Thyroid gland (tissue), 4 donors: ENCODE data around the gene KRTAP19-4. TPM values are rescaled to one million over a fixed set of nuclear protein-coding genes. Genes with fewer than 3 reads are reported as not detected.

Source experiments
- DNase-seq, 2 donors: peaks; one replicate each; pipeline ENCODE4 v3.0.0-alpha.2; 2019
- H3K27ac ChIP-seq, 3 donors: fragments of 200-600 bp; sonication (generic); 1 replicate in 2 of 3; 2 replicates in 1 of 3; pipeline ENCODE4 v1.5.1; 2016 to 2019; ENCODE audit warnings: mild to moderate bottlenecking in 1 of 3, moderate library complexity in 1 of 3
- H3K27me3 ChIP-seq: fragments of 200-600 bp; sonication (generic); one replicate; pipeline ENCODE4 v1.5.1; 2019
- H3K36me3 ChIP-seq, 2 donors: fragments of 200-600 bp; sonication (generic); one replicate each; pipeline ENCODE4 v1.5.1; 2016 to 2019
- H3K4me1 ChIP-seq, 2 donors: fragments of 200-600 bp; sonication (generic); one replicate each; pipeline ENCODE4 v1.5.1; 2017 to 2019
- H3K4me3 ChIP-seq, 3 donors: fragments of 200-600 bp; sonication (generic); replicated peaks in 1 of 3; 1 replicate in 2 of 3; 2 replicates in 1 of 3; pipeline ENCODE4 v1.5.1; 2016; ENCODE audit warnings: mild to moderate bottlenecking in 1 of 3
- H3K9me3 ChIP-seq: fragments of 200-600 bp; sonication (generic); one replicate; pipeline ENCODE4 v1.5.1; 2017
- CTCF ChIP-seq, 6 experiments: fragments of 200-600 bp in 3 of 6; fragments of 450-650 bp in 3 of 6; sonication (generic) in 3 of 6; IDR thresholded peaks; one replicate each; pipeline ENCODE4 v1.5.1; 2016 to 2019; ENCODE audit warnings: antibody characterized with exemption in 6 of 6, mild to moderate bottlenecking in 2 of 6, inconsistent platforms in 1 of 6, moderate library complexity in 1 of 6
- POLR2A ChIP-seq, 2 donors: fragments of 450-650 bp; IDR thresholded peaks; one replicate each; pipeline ENCODE4 v1.6.1; 2017; ENCODE audit warnings: antibody characterized with exemption in 2 of 2, mild to moderate bottlenecking in 2 of 2, moderate library complexity in 1 of 2
- WGBS, 2 donors: methylation state at CpG; one replicate each; pipeline ENCODE4 v1.1.5; 2017; 5-methylcytosine and 5-hydroxymethylcytosine counted together
- intact Hi-C: fragments of 100-400 bp; cut with DNase I; formaldehyde crosslinking; loops from one replicate; pipeline ENCODE4 v1.15.1; 2023
- total RNA-seq, 4 donors: library from RNA; depleted of rRNA; stranded (reverse); fragments of >200 nt; gene quantifications; one replicate each; pipeline ENCODE4 v1.2.3, GENCODE V29; 2016

The KRTAP19-4 gene
- total RNA-seq, 4 donors from 2014 or later = not detected

GRCh38 chr21:30502041-30502440, 5.1 kb upstream of the KRTAP19-4 start, which contains the start of gene KRTAP19-5:
TSS of gene KRTAP19-5 (minus strand) at chr21:30502141. CDS start at chr21:30502090, 51 bp downstream.
- DNase-seq = no peak
- H3K4me1 ChIP-seq = no peaks in the 10 kb centered on the region
- 92 to 94% methylated on average over 6 of the region's 6 CpGs for WGBS, 2 donors
- no peak for TF ChIP-seq POLR2A (IDR thresholded peaks at IDR 0.05)
- TF ChIP-seq CTCF (IDR thresholded peaks at IDR 0.05) = no peak
- intact Hi-C loops = no loop called here
- no peaks in the 10 kb centered on the region for H3K9me3 ChIP-seq
- H3K36me3 ChIP-seq = no peaks in the 10 kb centered on the region
- H3K27ac ChIP-seq = no peak within 1 kb of the TSS
- H3K27me3 ChIP-seq = no peaks in the 10 kb centered on the region
- H3K4me3 ChIP-seq = no peak within 1 kb of the TSS

- TF ChIP-seq POLR2A (IDR thresholded peaks at IDR 0.05) (no peak), CTCF (IDR thresholded peaks at IDR 0.05) (no peak)
- intact Hi-C loops = no loop called here
- whole genome bisulfite sequencing, 2 donors = 82 to 93% methylated on average over 2 of the region's 2 CpGs
Observed at GRCh38 chr21:30491963-30492428, 5.0 kb downstream of the KRTAP19-4 start, which contains the start of gene KRTAP19-3. TSS of gene KRTAP19-3 (minus strand) at chr21:30492013. CDS start at chr21:30491957, 56 bp downstream.

GRCh38 chr21:30487336-30487735, 9.6 kb downstream of the KRTAP19-4 start, which contains the start of gene KRTAP19-2:
TSS of gene KRTAP19-2 (minus strand) at chr21:30487436. CDS start at chr21:30487348, 88 bp downstream.
- TF ChIP-seq CTCF (IDR thresholded peaks at IDR 0.05) (no peak), POLR2A (IDR thresholded peaks at IDR 0.05) (no peak)

More at GRCh38 chr21:30491963-30492428, 5.0 kb downstream of the KRTAP19-4 start, which contains the start of gene KRTAP19-3:
- no peaks in the 10 kb centered on the region for H3K9me3 ChIP-seq
- H3K36me3 ChIP-seq = no peaks in the 10 kb centered on the region
- no peaks in the 10 kb centered on the region for H3K4me1 ChIP-seq
- no peak within 1 kb of the TSS for H3K4me3 ChIP-seq
- no peak for DNase-seq
- no peaks in the 10 kb centered on the region for H3K27me3 ChIP-seq
- H3K27ac ChIP-seq = no peak within 1 kb of the TSS

GRCh38 chr21:30486180-30486579, 10.8 kb downstream of the KRTAP19-4 start:
- intact Hi-C loops = no loop called here
- no peaks in the 10 kb centered on the region for H3K27me3 ChIP-seq
- WGBS, 2 donors = 76 to 80% methylated on average over 1 to 2 of the region's 2 CpGs

More at GRCh38 chr21:30487336-30487735, 9.6 kb downstream of the KRTAP19-4 start, which contains the start of gene KRTAP19-2:
- H3K4me3 ChIP-seq = no peak within 1 kb of the TSS
- intact Hi-C loops = no loop called here
- no peak for DNase-seq
- no peak within 1 kb of the TSS for H3K27ac ChIP-seq
- no peaks in the 10 kb centered on the region for H3K27me3 ChIP-seq
- no peaks in the 10 kb centered on the region for H3K36me3 ChIP-seq
- no peaks in the 10 kb centered on the region for H3K4me1 ChIP-seq
- H3K9me3 ChIP-seq = no peaks in the 10 kb centered on the region
- WGBS, 2 donors = 86 to 88% methylated on average over 2 of the region's 2 CpGs

More at GRCh38 chr21:30486180-30486579, 10.8 kb downstream of the KRTAP19-4 start:
- TF ChIP-seq POLR2A (IDR thresholded peaks at IDR 0.05) = no peak
- no peak for TF ChIP-seq CTCF (IDR thresholded peaks at IDR 0.05)
- Histone ChIP-seq H3K9me3 (no peaks in the 10 kb centered on the region), H3K27ac (no peak overlapping the region), H3K4me3 (no peak overlapping the region), H3K36me3 (no peaks in the 10 kb centered on the region), H3K4me1 (no peaks in the 10 kb centered on the region)
- DNase-seq = no peak
